ENCODE data around the gene SDHAF3.

SDHAF3 gene

GRCh38 chr7:97203957-97204356, 86.5 kb downstream of the SDHAF3 start:
- FAIRE-seq (no peak), DNase-seq (ENCODE audit: insufficient read length, low spot score) (no peak)

GRCh38 chr7:97204821-97205220, 87.3 kb downstream of the SDHAF3 start:
- no peak for FAIRE-seq
- DNase-seq (ENCODE audit: insufficient read length, low spot score): no peak

GRCh38 chr7:97215556-97215955, 98.1 kb downstream of the SDHAF3 start:
- FAIRE-seq: no peak

GRCh38 chr7:97218767-97219166, 101.3 kb downstream of the SDHAF3 start:
- FAIRE-seq (no peak), DNase-seq (ENCODE audit: insufficient read length, low spot score) (no peak)

More at GRCh38 chr7:97215556-97215955, 98.1 kb downstream of the SDHAF3 start:
- DNase-seq (ENCODE audit: insufficient read length, low spot score): no peak

GRCh38 chr7:97219237-97219636, 101.7 kb downstream of the SDHAF3 start:
- FAIRE-seq (no peak), DNase-seq (ENCODE audit: insufficient read length, low spot score) (no peak)

- no peak for FAIRE-seq
- no peak for DNase-seq (ENCODE audit: insufficient read length, low spot score)
These were observed 106.8 kb downstream of the SDHAF3 start for GRCh38 chr7:97224316-97224715.

- no peak for FAIRE-seq
- no peak for DNase-seq (ENCODE audit: insufficient read length, low spot score)
These were observed 109.0 kb downstream of the SDHAF3 start for GRCh38 chr7:97226541-97226940.

All from HTR-8/SVneo (cell line).